Esophagus muscularis mucosa (tissue), 3 donors: ENCODE results near the gene KAZN.

Source experiments
- POLR2AphosphoS5 ChIP-seq, 2 donors: sonication (generic); formaldehyde crosslinking; IDR thresholded peaks; one replicate each; pipeline ENCODE4 v1.6.1; 2017; ENCODE audit warnings: antibody characterized with exemption in 2 of 2
- TF ChIP-seq, protein P1 (sequence below), 3 experiments: fragments of 200-600 bp in 2 of 3; fragments of 450-650 bp in 1 of 3; sonication (generic) in 2 of 3; IDR thresholded peaks; one replicate each; pipeline ENCODE4 v1.5.1; 2017 to 2019; ENCODE audit warnings: antibody characterized with exemption in 3 of 3, mild to moderate bottlenecking in 2 of 3, moderate library complexity in 1 of 3

DNA sequence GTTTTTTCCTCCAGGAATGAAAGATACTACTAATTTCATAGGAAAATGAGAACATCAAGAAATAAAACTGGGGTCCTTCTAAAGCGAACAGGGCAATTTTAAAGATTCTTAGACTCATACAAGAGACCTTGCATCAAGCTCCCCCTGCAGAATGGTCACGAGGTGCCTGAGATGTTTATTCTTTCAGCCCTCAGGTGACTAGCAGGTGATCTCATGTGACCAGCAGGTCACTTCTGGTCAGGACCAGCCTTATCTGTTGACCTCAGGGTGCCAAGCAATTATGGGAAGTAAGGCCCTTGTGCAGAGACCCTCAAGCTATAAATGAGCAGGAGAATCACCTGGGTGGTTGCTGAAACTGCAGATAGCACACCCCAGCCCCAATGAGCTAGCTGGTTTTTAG, 534.5 kb downstream of the KAZN start:
- TF ChIP-seq, protein P1, sequence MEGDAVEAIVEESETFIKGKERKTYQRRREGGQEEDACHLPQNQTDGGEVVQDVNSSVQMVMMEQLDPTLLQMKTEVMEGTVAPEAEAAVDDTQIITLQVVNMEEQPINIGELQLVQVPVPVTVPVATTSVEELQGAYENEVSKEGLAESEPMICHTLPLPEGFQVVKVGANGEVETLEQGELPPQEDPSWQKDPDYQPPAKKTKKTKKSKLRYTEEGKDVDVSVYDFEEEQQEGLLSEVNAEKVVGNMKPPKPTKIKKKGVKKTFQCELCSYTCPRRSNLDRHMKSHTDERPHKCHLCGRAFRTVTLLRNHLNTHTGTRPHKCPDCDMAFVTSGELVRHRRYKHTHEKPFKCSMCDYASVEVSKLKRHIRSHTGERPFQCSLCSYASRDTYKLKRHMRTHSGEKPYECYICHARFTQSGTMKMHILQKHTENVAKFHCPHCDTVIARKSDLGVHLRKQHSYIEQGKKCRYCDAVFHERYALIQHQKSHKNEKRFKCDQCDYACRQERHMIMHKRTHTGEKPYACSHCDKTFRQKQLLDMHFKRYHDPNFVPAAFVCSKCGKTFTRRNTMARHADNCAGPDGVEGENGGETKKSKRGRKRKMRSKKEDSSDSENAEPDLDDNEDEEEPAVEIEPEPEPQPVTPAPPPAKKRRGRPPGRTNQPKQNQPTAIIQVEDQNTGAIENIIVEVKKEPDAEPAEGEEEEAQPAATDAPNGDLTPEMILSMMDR (IDR thresholded peaks at IDR 0.05) = no peak
- no peak for TF ChIP-seq POLR2AphosphoS5 (IDR thresholded peaks at IDR 0.05)
